Measurements from ENCODE around the gene TEX14. TPM values are rescaled to one million over a fixed set of nuclear protein-coding genes. Genes with fewer than 3 reads are reported as not detected.
"Not testable (repeated sequence)": the region's sequence is repeated elsewhere in the genome, so short reads cannot be mapped to it uniquely, and the experiment has no call there.

The TEX14 gene
- total and polyA plus RNA-seq, 3 experiments from 2014 or later, result 0.11 to 0.20 TPM; not detected in 1

DNA sequence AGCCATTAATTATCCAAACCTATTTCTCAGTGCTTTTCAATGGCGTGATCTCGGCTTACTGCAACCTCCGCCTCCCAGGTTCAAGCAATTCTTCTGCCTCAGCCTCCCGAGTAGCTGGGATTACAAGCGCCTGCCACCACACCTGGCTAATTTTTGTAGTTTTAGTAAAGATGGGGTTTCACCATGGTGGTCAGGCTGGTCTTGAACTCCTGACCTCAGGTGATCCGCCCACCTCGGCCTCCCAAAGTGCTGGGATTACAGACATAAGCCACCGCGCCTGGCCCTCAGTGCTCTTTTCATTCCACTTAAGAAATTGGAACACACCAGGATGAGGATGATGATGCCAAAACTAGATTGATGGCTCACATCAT is 32.1 kb downstream of the TEX14 start:
- ChIA-PET POLR2A (interaction anchor here (0.6 to 2.1 kb wide), 2 partner anchors 28 to 32 kb away, joined by 3 to 12 read pairs; partner anchors contain the start of gene TEX14), CTCF (interaction anchor here (1.1 kb wide), 1 partner anchor 40 kb away, joined by 3 read pairs; no protein-coding TSS in a partner anchor)
- peak overlapping the region; percentile 81 to 91 (median 86) for H3K4me3 Mint-ChIP-seq
- peak overlapping the region; percentile 98 for H3K27ac ChIP-seq (ENCODE audit: low read depth, low read length)
- H3K27ac Mint-ChIP-seq, result peak overlapping the region; percentile 92 to 100 (median 100)
- not testable (repeated sequence) for H3K9me3 Mint-ChIP-seq; DNase-seq; H3K36me3 ChIP-seq (ENCODE audit: insufficient read depth, low read length); H3K9me3 ChIP-seq (ENCODE audit: low read length); H3K36me3 Mint-ChIP-seq; H3K27me3 ChIP-seq (ENCODE audit: insufficient read depth, low read length, poor library complexity, severe bottlenecking); H3K27me3 Mint-ChIP-seq; H3K4me1 ChIP-seq (ENCODE audit: insufficient read depth, low read length)
- peaks cover 16 to 23% (median 23%) of the 10 kb centered on the region in 3 donors for H3K4me1 Mint-ChIP-seq
- H3K4me3 ChIP-seq (ENCODE audit: low read length), result peak overlapping the region; percentile 63

GRCh38 chr17:58658804-58659713 is 32.8 kb downstream of the TEX14 start:
- CTCF ChIA-PET, result interaction anchor here (1.1 kb wide), 1 partner anchor 40 kb away, joined by 3 read pairs; no protein-coding TSS in a partner anchor
- H3K4me1 Mint-ChIP-seq, result peaks cover 16 to 23% (median 23%) of the 10 kb centered on the region in 3 donors
- peaks cover 0 to 7% of the 10 kb centered on the region in 2 donors for H3K27me3 Mint-ChIP-seq

GRCh38 chr17:58657962-58658803 is 33.7 kb downstream of the TEX14 start:
- not testable (repeated sequence) for H3K9me3 ChIP-seq (ENCODE audit: low read length); H3K36me3 Mint-ChIP-seq; H3K36me3 ChIP-seq (ENCODE audit: insufficient read depth, low read length); H3K27me3 ChIP-seq (ENCODE audit: insufficient read depth, low read length, poor library complexity, severe bottlenecking); H3K4me1 ChIP-seq (ENCODE audit: insufficient read depth, low read length); H3K9me3 Mint-ChIP-seq; H3K27me3 Mint-ChIP-seq
- ChIA-PET POLR2A (interaction anchor here (0.6 to 2.1 kb wide), 4 partner anchors 18 to 409 kb away, joined by 3 to 12 read pairs (median 6); no protein-coding TSS in a partner anchor), CTCF (interaction anchor here (0.6 to 1.1 kb wide), 2 partner anchors 41 to 708 kb away, joined by 3 read pairs; no protein-coding TSS in a partner anchor)
- Histone ChIP-seq H3K27ac (ENCODE audit: low read depth, low read length) (peak overlapping the region; percentile 98), H3K4me3 (ENCODE audit: low read length) (peak overlapping the region; percentile 63)
- Mint-ChIP-seq H3K4me1 (peaks cover 16 to 23% (median 23%) of the 10 kb centered on the region in 3 donors), H3K27ac (peak overlapping the region; percentile 92 to 100 (median 100)), H3K4me3 (peak overlapping the region; percentile 81 to 91 (median 86))
- peak in 2 of 5 donors; percentile 9 to 12 for DNase-seq

More at GRCh38 chr17:58658804-58659713, 32.8 kb downstream of the TEX14 start:
- H3K27me3 ChIP-seq (ENCODE audit: insufficient read depth, low read length, poor library complexity, severe bottlenecking), result no peaks in the 10 kb centered on the region
- peak overlapping the region; percentile 63 for H3K4me3 ChIP-seq (ENCODE audit: low read length)
- no peaks in the 10 kb centered on the region for H3K9me3 ChIP-seq (ENCODE audit: low read length)
- H3K36me3 ChIP-seq (ENCODE audit: insufficient read depth, low read length), result no peaks in the 10 kb centered on the region
- H3K4me1 ChIP-seq (ENCODE audit: insufficient read depth, low read length), result peaks cover 3% of the 10 kb centered on the region
- H3K9me3 Mint-ChIP-seq, result peaks cover 0 to 3% (median 0%) of the 10 kb centered on the region in 5 donors
- H3K36me3 Mint-ChIP-seq, result peaks cover 0 to 3% (median 0%) of the 10 kb centered on the region in 3 donors
- DNase-seq, result peak; percentile 52 to 88 (median 85)
- POLR2A ChIA-PET, result interaction anchor here (0.6 to 2.1 kb wide), 3 partner anchors 19 to 33 kb away, joined by 3 to 12 read pairs (median 3); partner anchors contain the start of gene TEX14
- peak overlapping the region; percentile 92 to 100 (median 100) for H3K27ac Mint-ChIP-seq
- H3K4me3 Mint-ChIP-seq, result peak overlapping the region; percentile 81 to 91 (median 86)
- peak overlapping the region; percentile 98 for H3K27ac ChIP-seq (ENCODE audit: low read depth, low read length)

DNA sequence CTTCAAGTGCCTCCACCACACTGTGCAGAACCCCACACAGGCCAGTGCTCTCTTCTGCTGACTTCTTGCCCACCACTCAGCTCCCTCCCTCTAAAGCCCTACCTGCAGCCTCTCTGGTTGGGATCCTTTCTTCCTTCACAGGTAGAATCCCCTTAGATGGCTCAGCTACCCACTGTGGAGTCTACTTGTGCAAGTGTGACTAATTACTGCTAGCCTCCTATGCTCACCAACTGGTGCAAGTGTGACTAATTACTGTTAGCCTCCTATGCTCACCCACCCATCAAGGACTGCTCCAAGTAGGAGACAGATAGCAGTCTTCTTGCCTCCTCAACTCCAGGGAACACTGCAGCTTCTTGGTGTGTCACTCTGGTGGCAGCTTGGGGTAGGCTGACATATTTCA is 43.6 kb downstream of the TEX14 start:
- no peaks in the 10 kb centered on the region for H3K4me1 Mint-ChIP-seq
- ChIA-PET CTCF (interaction anchor here (0.6 kb wide), 1 partner anchor 19 kb away, joined by 3 read pairs; no protein-coding TSS in a partner anchor), POLR2A (no interaction called here)
- no peaks in the 10 kb centered on the region for H3K36me3 ChIP-seq (ENCODE audit: insufficient read depth, low read length)
- H3K4me3 Mint-ChIP-seq, result no peak overlapping the region
- no peaks in the 10 kb centered on the region for H3K36me3 Mint-ChIP-seq
- H3K27me3 ChIP-seq (ENCODE audit: insufficient read depth, low read length, poor library complexity, severe bottlenecking), result no peaks in the 10 kb centered on the region
- H3K9me3 ChIP-seq (ENCODE audit: low read length), result no peaks in the 10 kb centered on the region
- no peaks in the 10 kb centered on the region for H3K9me3 Mint-ChIP-seq
- no peak overlapping the region for H3K27ac Mint-ChIP-seq
- no peak overlapping the region for H3K4me3 ChIP-seq (ENCODE audit: low read length)
- no peak for DNase-seq
- H3K27ac ChIP-seq (ENCODE audit: low read depth, low read length), result no peak overlapping the region
- H3K27me3 Mint-ChIP-seq, result no peaks in the 10 kb centered on the region
- no peaks in the 10 kb centered on the region for H3K4me1 ChIP-seq (ENCODE audit: insufficient read depth, low read length)

- no peak overlapping the region for H3K27ac Mint-ChIP-seq
- ChIA-PET CTCF (interaction anchor here (0.9 to 1.0 kb wide), 2 partner anchors 55 to 280 kb away, joined by 3 read pairs; no protein-coding TSS in a partner anchor), POLR2A (no interaction called here)
- H3K4me3 ChIP-seq (ENCODE audit: low read length), result no peak overlapping the region
- no peak overlapping the region for H3K4me3 Mint-ChIP-seq
- no peaks in the 10 kb centered on the region for H3K4me1 Mint-ChIP-seq
- no peaks in the 10 kb centered on the region for H3K36me3 Mint-ChIP-seq
- H3K27me3 Mint-ChIP-seq, result no peaks in the 10 kb centered on the region
- H3K9me3 ChIP-seq (ENCODE audit: low read length), result no peaks in the 10 kb centered on the region
- no peak overlapping the region for H3K27ac ChIP-seq (ENCODE audit: low read depth, low read length)
- H3K4me1 ChIP-seq (ENCODE audit: insufficient read depth, low read length), result no peaks in the 10 kb centered on the region
- no peaks in the 10 kb centered on the region for H3K36me3 ChIP-seq (ENCODE audit: insufficient read depth, low read length)
- H3K9me3 Mint-ChIP-seq, result no peaks in the 10 kb centered on the region
- DNase-seq, result no peak
- no peaks in the 10 kb centered on the region for H3K27me3 ChIP-seq (ENCODE audit: insufficient read depth, low read length, poor library complexity, severe bottlenecking)
Measured at GRCh38 chr17:58643147-58643546, 48.7 kb downstream of the TEX14 start.

DNA sequence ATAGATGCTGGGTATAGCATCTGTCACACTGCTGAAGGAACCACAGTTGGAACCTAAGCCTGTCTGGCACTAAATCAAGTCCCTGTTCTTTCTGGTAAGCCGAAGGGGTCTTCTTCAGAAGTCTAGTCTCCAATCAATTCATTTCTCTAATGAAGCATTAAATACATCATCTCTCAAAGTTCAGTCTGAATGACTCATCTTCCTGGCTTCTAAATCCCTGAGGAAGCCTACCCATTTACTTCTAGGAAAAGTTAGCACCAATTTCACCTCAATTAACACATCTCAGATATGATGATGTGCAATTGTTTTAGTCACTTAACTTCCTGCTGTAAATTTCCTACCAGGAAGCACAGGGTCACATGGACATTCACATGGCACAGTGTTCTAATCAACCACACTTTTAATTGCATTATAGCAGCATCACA is 49.9 kb downstream of the TEX14 start:
- CTCF ChIA-PET, result interaction anchor here (0.6 kb wide), 1 partner anchor 88 kb away, joined by 3 read pairs; no protein-coding TSS in a partner anchor
- H3K27ac Mint-ChIP-seq, result no peak overlapping the region

DNA sequence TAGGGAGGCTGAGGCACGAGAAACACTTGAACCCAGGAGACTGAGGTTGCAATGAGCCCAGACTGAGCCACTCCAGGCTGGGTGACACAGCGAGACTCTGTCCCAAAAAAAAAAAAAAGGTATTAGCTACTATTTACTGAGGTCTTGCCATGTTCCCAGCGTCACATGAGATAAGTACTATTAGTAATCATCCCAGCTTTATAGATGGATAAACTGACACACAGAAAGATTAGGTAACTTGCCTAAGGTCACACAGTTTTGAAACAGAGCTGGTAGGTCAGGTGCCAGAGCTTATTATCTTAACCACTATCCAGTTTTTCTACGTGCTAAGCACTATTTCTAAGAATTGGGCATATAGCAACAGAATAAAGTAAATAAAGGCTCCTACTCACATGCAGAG is 51.6 kb downstream of the TEX14 start:
- no peaks in the 10 kb centered on the region for H3K4me1 ChIP-seq (ENCODE audit: insufficient read depth, low read length)
- H3K36me3 ChIP-seq (ENCODE audit: insufficient read depth, low read length), result no peaks in the 10 kb centered on the region
- DNase-seq, result no peak
- Mint-ChIP-seq H3K36me3 (no peaks in the 10 kb centered on the region), H3K4me3 (no peak overlapping the region), H3K4me1 (no peaks in the 10 kb centered on the region), H3K27ac (no peak overlapping the region), H3K27me3 (peaks cover 0 to 3% of the 10 kb centered on the region in 2 donors), H3K9me3 (no peaks in the 10 kb centered on the region)
- no peaks in the 10 kb centered on the region for H3K27me3 ChIP-seq (ENCODE audit: insufficient read depth, low read length, poor library complexity, severe bottlenecking)
- H3K9me3 ChIP-seq (ENCODE audit: low read length), result no peaks in the 10 kb centered on the region
- ChIA-PET POLR2A (interaction anchor here (1.1 kb wide), 1 partner anchor 18 kb away, joined by 3 read pairs; no protein-coding TSS in a partner anchor), CTCF (interaction anchor here (0.9 kb wide), 1 partner anchor 8 kb away, joined by 4 read pairs; no protein-coding TSS in a partner anchor)
- H3K4me3 ChIP-seq (ENCODE audit: low read length), result no peak overlapping the region
- H3K27ac ChIP-seq (ENCODE audit: low read depth, low read length), result no peak overlapping the region

More for the DNA sequence above, 49.9 kb downstream of the TEX14 start:
- H3K36me3 Mint-ChIP-seq, result no peaks in the 10 kb centered on the region
- no peak for DNase-seq
- H3K27me3 Mint-ChIP-seq, result no peaks in the 10 kb centered on the region
- H3K9me3 Mint-ChIP-seq, result no peaks in the 10 kb centered on the region
- H3K4me1 Mint-ChIP-seq, result no peaks in the 10 kb centered on the region
- POLR2A ChIA-PET, result no interaction called here
- H3K9me3 ChIP-seq (ENCODE audit: low read length), result no peaks in the 10 kb centered on the region
- H3K4me3 Mint-ChIP-seq, result no peak overlapping the region
- H3K27ac ChIP-seq (ENCODE audit: low read depth, low read length), result no peak overlapping the region
- H3K27me3 ChIP-seq (ENCODE audit: insufficient read depth, low read length, poor library complexity, severe bottlenecking), result no peaks in the 10 kb centered on the region
- H3K4me1 ChIP-seq (ENCODE audit: insufficient read depth, low read length), result no peaks in the 10 kb centered on the region
- H3K4me3 ChIP-seq (ENCODE audit: low read length), result no peak overlapping the region
- H3K36me3 ChIP-seq (ENCODE audit: insufficient read depth, low read length), result no peaks in the 10 kb centered on the region

All from CD8-positive, alpha-beta memory T cell (primary cell).